ENCODE measurements around the gene DYNC1I2.

- TF ChIP-seq CTCF (conservative IDR thresholded peaks at IDR 0.05; ENCODE audit: low read depth, low read length) (no peak), RAD21 (IDR thresholded peaks at IDR 0.05; ENCODE audit: low read length) (no peak), MAZ (IDR thresholded peaks at IDR 0.05; ENCODE audit: borderline replicate concordance, low read depth, low read length) (no peak), POLR2A (IDR thresholded peaks at IDR 0.05; ENCODE audit: low read depth, low read length) (no peak), USF2 (IDR thresholded peaks at IDR 0.05; ENCODE audit: low read depth, low read length) (no peak), MXI1 (IDR thresholded peaks at IDR 0.05; ENCODE audit: borderline replicate concordance, low read depth, low read length) (no peak), RCOR1 (IDR thresholded peaks at IDR 0.05; ENCODE audit: insufficient replicate concordance, low read length) (no peak), SMC3 (IDR thresholded peaks at IDR 0.05; ENCODE audit: low read depth, low read length) (no peak), CHD1 (IDR thresholded peaks at IDR 0.05; ENCODE audit: low read depth, low read length) (no peak), BHLHE40 (IDR thresholded peaks at IDR 0.05; ENCODE audit: low read depth, low read length) (no peak), FOS (IDR thresholded peaks at IDR 0.05; ENCODE audit: low read depth, low read length) (no peak), RFX5 (IDR thresholded peaks at IDR 0.05; ENCODE audit: low read depth, low read length) (no peak)
- TF ChIP-seq, protein P1, sequence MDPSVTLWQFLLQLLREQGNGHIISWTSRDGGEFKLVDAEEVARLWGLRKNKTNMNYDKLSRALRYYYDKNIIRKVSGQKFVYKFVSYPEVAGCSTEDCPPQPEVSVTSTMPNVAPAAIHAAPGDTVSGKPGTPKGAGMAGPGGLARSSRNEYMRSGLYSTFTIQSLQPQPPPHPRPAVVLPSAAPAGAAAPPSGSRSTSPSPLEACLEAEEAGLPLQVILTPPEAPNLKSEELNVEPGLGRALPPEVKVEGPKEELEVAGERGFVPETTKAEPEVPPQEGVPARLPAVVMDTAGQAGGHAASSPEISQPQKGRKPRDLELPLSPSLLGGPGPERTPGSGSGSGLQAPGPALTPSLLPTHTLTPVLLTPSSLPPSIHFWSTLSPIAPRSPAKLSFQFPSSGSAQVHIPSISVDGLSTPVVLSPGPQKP (IDR thresholded peaks at IDR 0.05; ENCODE audit: borderline replicate concordance, low read depth, low read length) = no peak
Measured at GRCh38 chr2:171778515-171778914, 91.2 kb downstream of the DYNC1I2 start.
